AG04449 (cell line): ENCODE data around the gene HENMT1.
"Not testable (repeated sequence)": the region's sequence is repeated elsewhere in the genome, so short reads cannot be mapped to it uniquely, and the experiment has no call there.

Experiments
- CTCF ChIA-PET: fragments of 350-600 bp; formaldehyde crosslinking; extraction: SDS; loops from one replicate; lab custom pipeline; 2021; ENCODE audit warnings: antibody characterized with exemption; lab: Yijun Ruan, JAX
- POLR2A ChIA-PET: fragments of 400-600, 350-600 bp; formaldehyde crosslinking; extraction: SDS; loops from one replicate; lab custom pipeline; 2020; ENCODE audit warnings: antibody characterized with exemption, inconsistent platforms; lab: Yijun Ruan, JAX
- DNase-seq: peaks from one replicate; pipeline ENCODE4 v3.0.0-alpha.2; 2010; ENCODE audit warnings: low read depth, low spot score
- H3K4me3 ChIP-seq: 2 replicates; pipeline ENCODE4 v1.5.1; 2011; ENCODE audit warnings: low read depth, mild to moderate bottlenecking, control low read depth, low read length
- TF ChIP-seq, protein P1 (sequence below): IDR thresholded peaks from one replicate; pipeline ENCODE4 v1.5.1; 2011; ENCODE audit warnings: mild to moderate bottlenecking, moderate library complexity, low read length, control low read depth, inconsistent platforms; ENCODE audit not compliant: insufficient read depth; ENCODE audit errors: missing control alignments

The HENMT1 gene

DNA sequence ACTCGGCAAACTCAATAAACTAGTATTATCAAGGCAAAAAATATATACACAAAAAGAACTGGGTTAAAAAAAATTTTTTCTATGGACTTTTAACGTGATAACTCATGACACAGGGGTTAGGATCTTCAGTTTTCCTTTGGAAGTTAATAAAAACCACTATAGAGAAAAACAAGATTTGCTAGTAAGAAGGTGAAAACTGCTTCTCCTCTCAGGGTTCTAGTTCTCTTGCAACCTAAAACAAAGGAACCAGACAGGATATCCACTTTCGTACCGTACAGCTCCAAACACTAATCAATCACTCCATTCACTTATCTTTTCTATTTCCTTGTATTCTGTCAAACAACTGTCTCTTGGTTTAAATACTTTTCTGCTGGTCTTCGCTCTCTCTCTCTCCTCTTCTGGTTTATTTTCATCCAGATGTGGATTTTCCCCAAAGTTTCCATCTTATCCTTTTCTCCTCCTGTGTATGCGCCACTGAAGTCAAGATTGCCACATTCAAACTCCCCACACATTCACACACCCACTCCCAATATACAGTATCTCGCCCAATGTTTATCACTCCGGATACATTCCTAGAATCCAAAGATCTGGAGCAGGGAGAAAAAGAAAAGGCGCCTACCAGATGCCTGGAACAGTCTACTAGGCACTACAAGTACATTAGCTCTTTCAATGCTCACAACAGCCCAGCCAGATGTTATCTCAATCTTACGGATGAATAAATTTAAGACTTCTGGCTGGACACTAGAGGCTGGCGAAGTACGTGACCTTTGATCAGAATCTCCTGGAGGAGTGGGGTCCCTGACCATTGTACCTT is 30.4 kb upstream of the HENMT1 start:
- TF ChIP-seq, protein P1, sequence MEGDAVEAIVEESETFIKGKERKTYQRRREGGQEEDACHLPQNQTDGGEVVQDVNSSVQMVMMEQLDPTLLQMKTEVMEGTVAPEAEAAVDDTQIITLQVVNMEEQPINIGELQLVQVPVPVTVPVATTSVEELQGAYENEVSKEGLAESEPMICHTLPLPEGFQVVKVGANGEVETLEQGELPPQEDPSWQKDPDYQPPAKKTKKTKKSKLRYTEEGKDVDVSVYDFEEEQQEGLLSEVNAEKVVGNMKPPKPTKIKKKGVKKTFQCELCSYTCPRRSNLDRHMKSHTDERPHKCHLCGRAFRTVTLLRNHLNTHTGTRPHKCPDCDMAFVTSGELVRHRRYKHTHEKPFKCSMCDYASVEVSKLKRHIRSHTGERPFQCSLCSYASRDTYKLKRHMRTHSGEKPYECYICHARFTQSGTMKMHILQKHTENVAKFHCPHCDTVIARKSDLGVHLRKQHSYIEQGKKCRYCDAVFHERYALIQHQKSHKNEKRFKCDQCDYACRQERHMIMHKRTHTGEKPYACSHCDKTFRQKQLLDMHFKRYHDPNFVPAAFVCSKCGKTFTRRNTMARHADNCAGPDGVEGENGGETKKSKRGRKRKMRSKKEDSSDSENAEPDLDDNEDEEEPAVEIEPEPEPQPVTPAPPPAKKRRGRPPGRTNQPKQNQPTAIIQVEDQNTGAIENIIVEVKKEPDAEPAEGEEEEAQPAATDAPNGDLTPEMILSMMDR: no peak
- POLR2A ChIA-PET: interaction anchor here (0.6 to 2.2 kb wide), 11 partner anchors 11 to 491 kb away, joined by 3 to 8 read pairs (median 4); partner anchors contain the start of genes HENMT1 and STXBP3
- DNase-seq: no peak

DNA sequence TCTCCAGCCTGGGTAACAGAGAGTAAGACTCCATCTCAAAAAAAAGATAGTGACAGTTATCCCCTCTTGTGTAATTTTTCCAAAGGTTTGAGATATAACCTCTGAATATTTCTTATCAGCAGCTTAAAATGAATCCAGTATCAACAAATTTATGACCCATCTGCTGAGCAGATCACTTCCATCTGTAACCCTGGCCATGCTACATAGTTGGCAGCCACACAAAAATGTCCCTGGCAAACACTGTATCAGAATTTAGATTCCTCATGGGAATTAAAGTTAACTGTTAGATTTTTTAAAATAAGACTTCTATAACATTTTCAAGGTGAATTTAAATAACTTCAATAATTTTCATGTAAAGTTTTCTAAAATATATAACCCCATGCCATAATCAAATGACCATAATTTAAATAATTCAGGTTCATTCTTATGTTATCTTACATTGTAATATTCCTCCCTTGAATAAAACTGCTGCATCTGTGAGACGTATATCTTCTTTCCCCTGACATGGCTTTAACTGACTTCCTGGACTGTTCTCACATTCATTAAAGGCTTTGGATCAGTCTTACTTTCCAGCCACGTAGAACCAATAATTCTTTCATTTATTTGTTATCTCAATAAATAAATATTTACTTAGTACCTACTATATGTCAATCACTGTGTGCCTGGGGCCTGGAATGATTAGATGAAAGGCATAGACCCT is 25.9 kb upstream of the HENMT1 start:
- no peak overlapping the region for H3K4me3 ChIP-seq
- ChIA-PET POLR2A (no interaction called here), CTCF (no interaction called here)
- TF ChIP-seq, protein P1: no peak
- DNase-seq: peak; percentile 19

More for the DNA sequence above, 30.4 kb upstream of the HENMT1 start:
- peak overlapping the region; percentile 85 for H3K4me3 ChIP-seq
- CTCF ChIA-PET: interaction anchor here (1.0 to 2.5 kb wide), 7 partner anchors 11 to 209 kb away, joined by 3 to 10 read pairs (median 4); no protein-coding TSS in a partner anchor

DNA sequence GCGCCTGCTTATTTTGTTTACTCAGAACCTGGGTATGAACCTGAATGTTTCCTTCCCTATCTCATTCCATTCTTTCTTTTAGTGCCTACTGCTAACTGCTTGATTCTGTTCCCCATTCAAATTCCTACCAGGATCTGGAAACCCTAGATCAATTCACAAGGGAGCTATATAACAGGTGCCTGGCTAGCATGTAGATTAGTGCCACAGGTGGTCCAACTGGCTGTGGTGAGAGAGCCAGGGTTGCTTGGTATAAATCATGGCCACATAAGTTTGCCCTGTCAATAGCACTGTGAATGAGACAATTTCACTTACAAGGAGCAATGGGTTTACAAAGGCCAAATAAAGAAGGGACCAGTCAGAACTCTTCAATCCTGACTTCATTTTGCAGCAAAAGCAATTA is 24.6 kb upstream of the HENMT1 start:
- POLR2A ChIA-PET: no interaction called here
- TF ChIP-seq, protein P1: no peak
- no peak overlapping the region for H3K4me3 ChIP-seq
- CTCF ChIA-PET: interaction anchor here (0.7 kb wide), 1 partner anchor 173 kb away, joined by 3 read pairs; no protein-coding TSS in a partner anchor
- DNase-seq: no peak

DNA sequence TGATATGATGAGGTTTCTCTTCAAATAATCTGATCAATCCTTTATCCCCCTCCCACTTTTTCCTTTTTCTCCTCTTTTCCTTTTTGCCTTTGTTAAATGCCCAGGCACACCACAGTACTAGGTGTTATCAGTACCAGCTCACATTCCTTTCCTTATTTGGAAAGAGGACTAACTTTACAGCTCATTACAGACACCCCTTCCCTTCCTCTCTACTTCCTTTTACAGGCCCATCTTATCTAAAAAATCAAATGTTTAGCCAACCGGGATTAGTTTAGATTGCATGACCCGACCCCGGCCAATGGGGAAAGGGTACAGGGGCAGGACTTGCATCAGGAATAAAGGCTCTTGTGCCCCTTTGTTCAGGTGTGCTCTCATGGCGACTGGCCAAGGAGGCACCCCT is 20.8 kb upstream of the HENMT1 start:
- POLR2A ChIA-PET, H3K4me3 ChIP-seq, DNase-seq: not testable (repeated sequence)
- CTCF ChIA-PET: interaction anchor here (1.3 kb wide), 1 partner anchor 39 kb away, joined by 3 read pairs; no protein-coding TSS in a partner anchor

DNA sequence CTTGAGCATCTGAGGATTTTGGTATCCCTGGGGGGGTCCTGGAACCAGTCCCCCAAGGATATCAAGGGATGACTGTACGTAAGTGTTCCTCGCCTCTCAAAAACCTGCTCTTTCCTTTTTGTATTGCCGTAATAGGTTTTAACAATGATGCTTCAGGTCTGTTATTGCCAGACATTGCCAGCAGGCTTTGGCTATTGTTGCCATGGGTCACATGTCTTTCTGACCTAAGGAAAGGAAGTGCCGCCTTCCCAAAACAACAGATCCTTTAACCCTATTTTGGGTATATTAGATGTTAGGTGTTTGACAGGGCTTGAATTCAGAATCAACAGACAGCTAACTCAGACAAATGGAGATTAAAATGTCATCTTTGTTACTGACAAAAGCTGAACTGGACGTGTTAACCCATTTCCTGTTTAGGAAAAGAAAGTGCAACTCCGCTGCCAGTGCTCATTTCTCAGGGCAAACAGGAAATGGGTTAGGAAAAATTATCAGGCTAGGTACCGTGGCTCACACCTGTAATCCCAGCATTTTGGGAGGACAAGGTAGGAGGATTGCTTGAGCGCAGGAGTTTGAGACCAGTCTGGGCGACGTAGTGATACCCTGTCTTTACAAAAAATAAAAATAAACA is 18.8 kb upstream of the HENMT1 start:
- DNase-seq: no peak
- TF ChIP-seq, protein P1: no peak
- POLR2A ChIA-PET: no interaction called here
- no peak overlapping the region for H3K4me3 ChIP-seq
- CTCF ChIA-PET: no interaction called here

DNA sequence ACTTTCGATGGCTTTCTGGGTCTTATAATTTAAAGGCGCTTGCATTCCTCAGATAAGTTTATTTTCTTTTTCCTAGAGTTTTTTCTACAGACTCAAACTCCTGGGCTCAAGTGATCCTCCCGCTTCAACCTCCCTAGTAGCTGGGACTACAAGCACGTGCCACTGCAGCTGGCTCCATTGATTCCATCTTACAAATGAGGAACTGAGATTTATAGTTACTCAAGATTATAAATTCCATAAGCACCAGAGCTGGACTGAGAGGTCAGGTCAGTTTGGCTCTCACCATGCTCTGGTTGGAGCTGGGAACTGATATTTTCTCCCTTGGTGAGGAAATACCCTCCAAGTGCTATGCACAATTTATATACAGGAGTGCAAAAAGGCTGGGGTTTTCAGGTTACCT is 17.8 kb upstream of the HENMT1 start:
- POLR2A ChIA-PET: no interaction called here
- CTCF ChIA-PET: interaction anchor here (1.1 kb wide), 1 partner anchor 118 kb away, joined by 3 read pairs; no protein-coding TSS in a partner anchor
- TF ChIP-seq, protein P1: no peak
- no peak for DNase-seq
- H3K4me3 ChIP-seq: no peak overlapping the region
